GM12873 (cell line): ENCODE measurements around the gene LARGE1.

ENCODE experiments used
- TF ChIP-seq, protein P1 (sequence below): IDR thresholded peaks from 2 replicates; pipeline ENCODE4 v1.5.1; 2012; ENCODE audit warnings: low read depth, mild to moderate bottlenecking, moderate library complexity, low read length, control low read depth; ENCODE audit not compliant: insufficient read depth; ENCODE audit errors: missing control alignments

LARGE1 gene

DNA sequence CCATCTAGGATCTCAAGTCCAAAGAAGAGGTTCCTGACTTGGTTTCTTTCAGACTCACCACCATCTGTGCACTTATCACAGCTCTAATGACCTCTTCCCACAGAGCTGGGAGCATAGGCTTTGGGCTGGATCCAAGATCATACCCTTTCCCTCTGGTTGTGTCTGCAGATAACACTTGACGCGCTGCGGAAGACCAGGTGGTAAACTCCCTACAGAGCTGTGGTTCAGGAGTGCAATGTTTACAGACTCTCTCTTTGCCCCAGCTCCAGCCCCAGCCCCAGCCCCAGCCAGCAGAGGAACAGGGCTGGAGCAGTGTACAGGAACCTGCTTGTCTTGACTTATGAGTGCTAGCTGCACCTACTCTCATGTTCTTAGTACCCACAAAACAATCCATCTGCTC, 587.7 kb downstream of the LARGE1 start:
- TF ChIP-seq, protein P1, sequence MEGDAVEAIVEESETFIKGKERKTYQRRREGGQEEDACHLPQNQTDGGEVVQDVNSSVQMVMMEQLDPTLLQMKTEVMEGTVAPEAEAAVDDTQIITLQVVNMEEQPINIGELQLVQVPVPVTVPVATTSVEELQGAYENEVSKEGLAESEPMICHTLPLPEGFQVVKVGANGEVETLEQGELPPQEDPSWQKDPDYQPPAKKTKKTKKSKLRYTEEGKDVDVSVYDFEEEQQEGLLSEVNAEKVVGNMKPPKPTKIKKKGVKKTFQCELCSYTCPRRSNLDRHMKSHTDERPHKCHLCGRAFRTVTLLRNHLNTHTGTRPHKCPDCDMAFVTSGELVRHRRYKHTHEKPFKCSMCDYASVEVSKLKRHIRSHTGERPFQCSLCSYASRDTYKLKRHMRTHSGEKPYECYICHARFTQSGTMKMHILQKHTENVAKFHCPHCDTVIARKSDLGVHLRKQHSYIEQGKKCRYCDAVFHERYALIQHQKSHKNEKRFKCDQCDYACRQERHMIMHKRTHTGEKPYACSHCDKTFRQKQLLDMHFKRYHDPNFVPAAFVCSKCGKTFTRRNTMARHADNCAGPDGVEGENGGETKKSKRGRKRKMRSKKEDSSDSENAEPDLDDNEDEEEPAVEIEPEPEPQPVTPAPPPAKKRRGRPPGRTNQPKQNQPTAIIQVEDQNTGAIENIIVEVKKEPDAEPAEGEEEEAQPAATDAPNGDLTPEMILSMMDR, result no peak

- TF ChIP-seq, protein P1, result no peak
Measured at GRCh38 chr22:33331017-33331416, 589.3 kb downstream of the LARGE1 start.

GRCh38 chr22:33330534-33330933, 589.7 kb downstream of the LARGE1 start:
- TF ChIP-seq, protein P1, result no peak

DNA sequence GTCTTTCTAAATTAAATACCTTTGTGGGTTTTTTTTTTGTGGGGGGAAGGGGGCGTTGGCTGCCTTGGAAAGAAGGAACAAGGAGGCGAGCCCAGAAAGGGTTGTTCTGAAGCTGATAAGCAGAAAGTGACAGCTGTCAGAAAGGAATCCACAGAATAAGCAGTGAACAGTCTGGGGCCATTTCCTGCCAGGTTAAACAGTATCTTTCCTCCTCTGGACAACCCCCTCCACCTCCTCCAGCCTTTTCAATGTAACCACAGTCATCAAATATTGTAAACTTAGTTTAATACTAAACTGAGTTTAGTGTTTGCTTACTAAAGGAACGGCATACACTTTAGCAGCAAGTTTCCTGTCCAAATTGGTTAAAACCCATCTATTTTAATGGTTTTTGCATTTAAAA, 590.9 kb downstream of the LARGE1 start:
- TF ChIP-seq, protein P1, result no peak

- TF ChIP-seq, protein P1, result no peak
Measured at GRCh38 chr22:33328789-33329296, 591.4 kb downstream of the LARGE1 start.

DNA sequence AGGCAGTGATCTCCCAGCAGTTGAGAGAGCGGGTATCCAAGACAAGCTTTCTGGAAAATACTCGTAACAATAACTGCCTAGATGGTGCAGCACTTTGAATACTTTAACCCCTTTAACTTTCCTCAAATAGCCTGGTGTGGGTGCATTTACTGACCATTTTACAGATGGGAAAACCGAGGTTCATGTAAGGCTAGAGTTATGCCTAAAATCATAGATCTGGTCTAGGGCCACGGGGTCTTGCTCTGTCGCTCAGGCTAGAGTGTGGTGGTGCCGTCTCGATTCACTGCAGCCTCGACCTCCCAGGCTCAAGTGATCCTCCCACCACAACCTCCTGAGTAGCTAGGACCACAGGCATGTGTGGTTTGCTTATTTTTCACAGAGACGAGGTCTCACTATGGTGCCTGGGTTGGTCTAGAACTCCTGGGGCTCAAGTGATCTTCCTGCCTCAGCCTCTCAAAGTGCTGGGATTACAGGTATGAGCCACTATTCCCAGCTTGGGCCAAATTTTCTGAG, 592.9 kb downstream of the LARGE1 start:
- TF ChIP-seq, protein P1, result no peak

DNA sequence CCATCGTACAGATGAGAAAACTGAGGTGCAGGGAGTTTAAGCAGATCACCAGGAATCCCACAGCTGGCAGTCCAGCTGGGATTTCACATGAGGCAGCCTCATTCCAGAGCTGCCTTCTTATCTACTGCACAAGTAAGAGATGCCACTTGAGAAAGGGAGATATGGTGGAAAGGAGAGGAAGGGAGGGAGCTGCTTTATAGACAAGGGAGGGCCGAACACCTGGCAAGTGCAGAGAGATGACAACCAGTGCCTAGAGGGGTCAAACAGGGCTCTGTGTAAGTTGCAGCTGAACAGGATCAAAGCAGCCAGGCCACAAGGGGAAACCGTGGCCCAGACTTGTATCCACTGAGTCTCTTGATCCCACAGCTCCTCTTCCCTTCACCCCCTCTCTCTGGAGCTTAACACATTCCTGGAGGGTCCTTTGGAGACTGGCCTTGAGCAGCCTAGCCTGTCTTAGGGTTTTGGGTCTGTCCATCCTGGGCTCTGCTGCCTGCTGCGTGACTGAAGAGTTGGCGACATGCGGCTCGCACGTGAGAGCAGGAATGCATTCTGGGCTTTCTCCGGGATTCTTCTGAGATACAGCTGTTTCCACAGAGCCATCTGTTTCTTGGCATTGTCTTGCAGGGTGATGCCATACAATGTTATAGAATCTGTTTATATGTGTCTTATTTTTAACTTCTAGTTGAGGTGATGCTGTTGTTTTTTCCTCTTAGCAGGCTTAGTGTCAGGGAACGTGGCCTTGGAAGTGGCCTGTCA, 593.6 kb downstream of the LARGE1 start:
- TF ChIP-seq, protein P1, result no peak
